K562 (cell line): Measurements from ENCODE around the gene SGSH. TPM values are rescaled to one million over a fixed set of nuclear protein-coding genes. Genes with fewer than 3 reads are reported as not detected.

Experiments
- ATAC-seq: fragments of 200-7000 bp; cut with Tn5 transposase; 3 replicates; pipeline ENCODE4 v1.9.1; 2020; ENCODE audit warnings: moderate library complexity
- BruUV-seq: library from RNA; stranded (reverse); fragments of 400-500 nt; replicated peaks from 2 replicates; lab custom pipeline; 2021; lab: Mats Ljungman, UMichigan
- CTCF ChIA-PET: fragments of 300-600 bp; formaldehyde crosslinking; extraction: SDS; loops from one replicate; lab custom pipeline; 2021; ENCODE audit warnings: low intra/inter-chr PET ratio; lab: Yijun Ruan, JAX
- POLR2A ChIA-PET: fragments of 300-600, 350-650 bp; sonication (Branson Sonifier 250); formaldehyde crosslinking; extraction: SDS; loops from one replicate; lab custom pipeline; 2021; ENCODE audit warnings: antibody characterized with exemption, inconsistent platforms; lab: Yijun Ruan, JAX
- DNase-seq, 4 experiments: peaks; one replicate each; pipeline versions ENCODE4 v3.0.0 to v3.0.0-alpha.2; 2011 to 2018; ENCODE audit warnings: low spot score in 3 of 4, mixed read lengths in 3 of 4; ENCODE audit errors: extremely low read depth in 1 of 4
- FAIRE-seq: peaks from 2 replicates; lab custom pipeline; 2011; peaks lifted over from hg19 to GRCh38; lab: Jason Lieb, UNC
- H2AFZ ChIP-seq: 2 replicates; pipeline ENCODE4 v1.6.0; 2011; ENCODE audit warnings: low read depth, low read length, control low read depth, inconsistent platforms
- H3K27ac ChIP-seq: fragments of 200-600 bp; 3 replicates; pipeline ENCODE4 v1.8.0; 2011; ENCODE audit warnings: low read depth, mild to moderate bottlenecking, control low read depth, inconsistent platforms, low read length, moderate library complexity, mixed read lengths; ENCODE audit errors: extremely low read depth
- H3K27me3 ChIP-seq, 2 experiments: fragments of 300-600 bp in 1 of 2; 2 replicates in 1 of 2; 3 replicates in 1 of 2; pipeline versions ENCODE4 v1.6.0 to v1.8.0; 2011; ENCODE audit warnings: inconsistent platforms in 2 of 2, low read length in 2 of 2, mild to moderate bottlenecking in 1 of 2, mixed read lengths in 1 of 2, moderate library complexity in 1 of 2; ENCODE audit not compliant: control insufficient read depth in 2 of 2, insufficient read depth in 2 of 2
- H3K36me3 ChIP-seq: fragments of 300-600 bp; 3 replicates; pipeline ENCODE4 v1.8.0; 2011; ENCODE audit warnings: mild to moderate bottlenecking, low read length, inconsistent platforms; ENCODE audit not compliant: control insufficient read depth, insufficient read depth
- H3K4me1 ChIP-seq, 2 experiments: fragments of 200-600 bp in 1 of 2; replicated peaks in 1 of 2; 2 replicates in 1 of 2; 3 replicates in 1 of 2; pipeline versions ENCODE4 v1.5.1 to v1.8.0; 2011; ENCODE audit warnings: inconsistent platforms in 2 of 2, low read length in 2 of 2, mild to moderate bottlenecking in 1 of 2, mixed read lengths in 1 of 2, moderate library complexity in 1 of 2; ENCODE audit not compliant: control insufficient read depth in 2 of 2, insufficient read depth in 2 of 2
- H3K4me2 ChIP-seq: 2 replicates; pipeline ENCODE4 v1.6.1; 2011; ENCODE audit warnings: low read length, control low read depth, inconsistent platforms, mixed read lengths; ENCODE audit not compliant: insufficient read depth
- H3K4me3 ChIP-seq: fragments of 200-600 bp; sonication (generic), shearing (Covaris generic); 2 replicates; pipeline ENCODE4 v1.5.1; 2016; ENCODE audit warnings: control low read depth, inconsistent platforms
- H3K79me2 ChIP-seq: fragments of 200-600 bp; 3 replicates; pipeline ENCODE4 v1.8.0; 2011; ENCODE audit warnings: low read length, inconsistent platforms; ENCODE audit not compliant: control insufficient read depth, insufficient read depth
- H3K9ac ChIP-seq, 2 experiments: 2 replicates each; pipeline versions ENCODE4 v1.6.0 to v1.6.1; 2011; ENCODE audit warnings: low read depth in 2 of 2, low read length in 2 of 2, control low read depth in 1 of 2, inconsistent platforms in 1 of 2, mild to moderate bottlenecking in 1 of 2, mixed read lengths in 1 of 2; ENCODE audit not compliant: insufficient read depth in 1 of 2
- H3K9me1 ChIP-seq: one replicate; pipeline ENCODE4 v1.6.0; 2011; ENCODE audit warnings: inconsistent platforms, mild to moderate bottlenecking, low read length, moderate library complexity; ENCODE audit not compliant: control insufficient read depth, insufficient read depth
- H3K9me3 ChIP-seq: replicated peaks from 2 replicates; pipeline ENCODE4 v1.5.1; 2011; ENCODE audit warnings: low read depth, low read length, inconsistent platforms; ENCODE audit not compliant: control insufficient read depth, insufficient read depth
- H4K20me1 ChIP-seq: replicated peaks from 2 replicates; pipeline ENCODE4 v1.6.1; 2011; ENCODE audit warnings: low read length, inconsistent platforms, mixed read lengths; ENCODE audit not compliant: control insufficient read depth, insufficient read depth
- ADNP ChIP-seq: fragments of 200-800 bp; sonication (Bioruptor generic); IDR thresholded peaks from 2 replicates; pipeline ENCODE4 v1.6.1; 2016; ENCODE audit warnings: missing genetic modification characterization, missing compliant biosample characterization
- BCOR ChIP-seq: fragments of 450-650 bp; IDR thresholded peaks from 2 replicates; pipeline ENCODE4 v1.6.1; 2016
- DACH1 ChIP-seq: fragments of 450-650 bp; IDR thresholded peaks from 2 replicates; pipeline ENCODE4 v1.6.1; 2018; ENCODE audit not compliant: partially characterized antibody
- E2F8 ChIP-seq: fragments of 450-650 bp; IDR thresholded peaks from 2 replicates; pipeline ENCODE4 v1.7.1; 2018; ENCODE audit warnings: mild to moderate bottlenecking, low read depth; ENCODE audit not compliant: partially characterized antibody
- EP400 ChIP-seq: fragments of 450-650 bp; IDR thresholded peaks from 2 replicates; pipeline ENCODE4 v1.6.1; 2017; ENCODE audit warnings: antibody characterized with exemption, mild to moderate bottlenecking, moderate library complexity
- HDAC1 ChIP-seq, 2 experiments: fragments of 450-650 bp; IDR thresholded peaks; 2 replicates each; pipeline ENCODE4 v1.6.1; 2016 to 2017; ENCODE audit warnings: inconsistent platforms in 1 of 2, mild to moderate bottlenecking in 1 of 2, moderate library complexity in 1 of 2
- HDAC2 ChIP-seq: fragments of 450-650 bp; IDR thresholded peaks from 2 replicates; pipeline ENCODE4 v1.6.1; 2016; ENCODE audit warnings: mild to moderate bottlenecking
- HDGF ChIP-seq: fragments of 450-650 bp; IDR thresholded peaks from 2 replicates; pipeline ENCODE4 v1.6.1; 2016
- KDM1A ChIP-seq, 2 experiments: fragments of 450-650 bp; IDR thresholded peaks; 2 replicates each; pipeline ENCODE4 v1.6.1; 2016; ENCODE audit warnings: mild to moderate bottlenecking in 2 of 2
- LARP7 ChIP-seq: fragments of 450-650 bp; IDR thresholded peaks from 2 replicates; pipeline ENCODE4 v1.6.1; 2016
- PTBP1 ChIP-seq: fragments of 200-400 bp; formaldehyde crosslinking; IDR thresholded peaks from 2 replicates; pipeline ENCODE4 v1.6.1; 2017; ENCODE audit warnings: low read depth, low read length
- RBM25 ChIP-seq: fragments of 200-400 bp; formaldehyde crosslinking; IDR thresholded peaks from 2 replicates; pipeline ENCODE4 v1.6.1; 2018; ENCODE audit warnings: low read length, low read depth, moderate library complexity; ENCODE audit not compliant: severe bottlenecking
- SIRT6 ChIP-seq: IDR thresholded peaks from one replicate; pipeline ENCODE4 v1.6.1; 2012; ENCODE audit warnings: low read depth, mild to moderate bottlenecking, control low read depth, inconsistent platforms, low read length, moderate library complexity
- SMARCA5 ChIP-seq: fragments of 450-650 bp; IDR thresholded peaks from 2 replicates; pipeline ENCODE4 v1.6.1; 2016
- ZFP36 ChIP-seq: fragments of 150-350 bp; IDR thresholded peaks from 2 replicates; pipeline ENCODE4 v1.6.1; 2018; ENCODE audit warnings: low read length, low read depth; ENCODE audit not compliant: partially characterized antibody
- WGBS: fragments of 100-300 bp; shearing (Covaris generic); methylation state at CpG from one replicate; pipeline ENCODE4 v1.1.6; 2016; ENCODE audit warnings: low coverage, mixed read lengths; ENCODE audit not compliant: insufficient coverage; ENCODE audit errors: missing lambda C conversion rate; 5-methylcytosine and 5-hydroxymethylcytosine counted together
- in situ Hi-C: fragments of 300-500 bp; cut with MboI; formaldehyde crosslinking; loops from 4 replicates; pipeline ENCODE4 v1.15.0; 2018; ENCODE audit warnings: inconsistent platforms, mixed read lengths
- intact Hi-C: fragments of 100-400 bp; cut with micrococcal nuclease; formaldehyde crosslinking; loops from 2 replicates; pipeline ENCODE4 v1.14.2; 2022
- polyA plus RNA-seq, 8 experiments: library from polyadenylated mRNA; depleted of rRNA in 4 of 8; stranded (reverse) in 5 of 8; unstranded in 3 of 8; fragments of >200 nt; fragmentation: Nextera tagmentation in 2 of 8; fragmentation: Illumina TruSeq in 1 of 8; extraction: Ambion mirVana in 2 of 8; extraction: Trizol in 1 of 8; gene quantifications; 2 replicates each; pipeline versions ENCODE4 v1.2.1 to v1.2.3, GENCODE V29; 2011 to 2014; ENCODE audit warnings: inconsistent platforms in 1 of 8, missing spikeins in 1 of 8
- total RNA-seq, 7 experiments: library from RNA; depleted of rRNA in 6 of 7; stranded (reverse); fragments of >200 nt in 6 of 7; fragmentation: Illumina TruSeq in 2 of 7; extraction: Trizol in 2 of 7; gene quantifications; 2 replicates each; pipeline versions ENCODE4 v1.2.1 to v1.2.3, GENCODE V29; 2011 to 2021; ENCODE audit warnings: low replicate concordance in 1 of 7

The SGSH gene
- total and polyA plus RNA-seq, 9 of the 15 experiments (the other 6 are each of a cell fraction or from before 2014, with no cell fraction given): 0.25 to 15.7 (median 4.9) TPM

- peaks cover 16% of the 10 kb centered on the region; the same call in 2 of the 3 replicates for H3K36me3 ChIP-seq
- CTCF ChIA-PET: no interaction called here
- TF ChIP-seq EP400 (peak; percentile 18; the same call in 1 of the 2 replicates), PTBP1 (0 out of 2 replicates have a peak, but pooled peaks have one; percentile 29), DACH1 (no peak), RBM25 (peak; percentile 67), ADNP (peak; percentile 73; the same call in 1 of the 2 replicates), SIRT6 (no peak), SMARCA5 (peak; percentile 81; the same call in 1 of the 2 replicates), HDGF (peak; percentile 23; the same call in 1 of the 2 replicates), ZFP36 (peak; percentile 85), E2F8 (no peak), HDAC2 (peak; percentile 43; the same call in 1 of the 2 replicates), LARP7 (peak; percentile 18; the same call in 1 of the 2 replicates), KDM1A (IDR thresholded peaks at IDR 0.05) (peak; percentile 71 to 87; a peak in 3 of 4 replicates), HDAC1 (IDR thresholded peaks at IDR 0.05) (peak in 1 of 2 experiments; percentile 26; a peak in 1 of 4 replicates), BCOR (peak; percentile 93)
- TF ChIP-seq, all 486 proteins: peak for 12
- POLR2A ChIA-PET: interaction anchor here (0.5 to 1.3 kb wide), 3 partner anchors 9 to 203 kb away, joined by 3 to 6 read pairs (median 5); no protein-coding TSS in a partner anchor
- no peaks in the 10 kb centered on the region for H3K9me1 ChIP-seq
- H3K4me3 ChIP-seq: peak overlapping the region; percentile 65
- peak overlapping the region; percentile 84 for H3K27ac ChIP-seq
- intact Hi-C loops: no loop called here
- ATAC-seq (no peak), DNase-seq (no peak), FAIRE-seq (no peak)
- WGBS: 12% methylated on average over 8 of the region's 8 CpGs
- BruUV-seq: no TSS peak
- peaks cover 27% of the 10 kb centered on the region for H3K79me2 ChIP-seq
- no peak overlapping the region for H2AFZ ChIP-seq
- no peaks in the 10 kb centered on the region for H3K27me3 ChIP-seq
- peak overlapping the region; percentile 75 to 98; a peak in 3 of 4 replicates for H3K9ac ChIP-seq
- peaks cover 48 to 66% of the 10 kb centered on the region in 2 experiments for H3K4me1 ChIP-seq
- H3K9me3 ChIP-seq: no peaks in the 10 kb centered on the region
- peak overlapping the region; percentile 80 for H3K4me2 ChIP-seq
- in situ Hi-C loops: no loop called here
- H4K20me1 ChIP-seq: no peaks in the 10 kb centered on the region
Measured at GRCh38 chr17:80261895-80262279, 41.8 kb upstream of the SGSH start.
